Gastroesophageal sphincter (tissue), 4 donors: ENCODE measurements around the gene ERMP1. TPM values are rescaled to one million over a fixed set of nuclear protein-coding genes. Genes with fewer than 3 reads are reported as not detected.

Experiments
- ATAC-seq: fragments of 150-250 bp; one replicate; pipeline ENCODE4 v1.9.1; 2016; ENCODE audit warnings: mild to moderate bottlenecking, moderate library complexity
- H3K27ac ChIP-seq, 4 donors: fragments of 200-600 bp; sonication (generic) in 3 of 4; 1 replicate in 3 of 4; 2 replicates in 1 of 4; pipeline ENCODE4 v1.5.1; 2016 to 2019
- H3K27me3 ChIP-seq: fragments of 200-600 bp; sonication (generic); one replicate; pipeline ENCODE4 v1.5.1; 2019
- H3K36me3 ChIP-seq, 2 donors: fragments of 200-600 bp; sonication (generic); one replicate each; pipeline ENCODE4 v1.5.1; 2019; ENCODE audit warnings: control low read depth in 1 of 2
- H3K4me1 ChIP-seq, 3 donors: fragments of 200-600 bp; sonication (generic); 1 replicate in 2 of 3; 2 replicates in 1 of 3; pipeline ENCODE4 v1.5.1; 2016 to 2019; ENCODE audit warnings: control low read depth in 2 of 3
- H3K4me3 ChIP-seq, 2 donors: fragments of 200-600 bp; sonication (generic); one replicate each; pipeline ENCODE4 v1.5.1; 2019; ENCODE audit warnings: mild to moderate bottlenecking in 1 of 2, moderate library complexity in 1 of 2
- H3K9me3 ChIP-seq, 3 donors: fragments of 200-600 bp; sonication (generic); one replicate each; pipeline ENCODE4 v1.5.1; 2017 to 2019; ENCODE audit warnings: control low read depth in 2 of 3
- CTCF ChIP-seq, 4 experiments: fragments of 200-600 bp in 2 of 4; fragments of 450-650 bp in 2 of 4; sonication (generic) in 1 of 4; IDR thresholded peaks; one replicate each; pipeline ENCODE4 v1.5.1; 2017 to 2019; ENCODE audit warnings: antibody characterized with exemption in 4 of 4, mild to moderate bottlenecking in 2 of 4, moderate library complexity in 2 of 4
- EP300 ChIP-seq: sonication (generic); formaldehyde crosslinking; IDR thresholded peaks from one replicate; pipeline ENCODE4 v1.6.1; 2017; ENCODE audit warnings: antibody characterized with exemption, mild to moderate bottlenecking
- POLR2A ChIP-seq, 2 donors: fragments of 450-650 bp; IDR thresholded peaks; one replicate each; pipeline ENCODE4 v1.6.1; 2017; ENCODE audit warnings: antibody characterized with exemption in 2 of 2, mild to moderate bottlenecking in 2 of 2, moderate library complexity in 1 of 2
- POLR2AphosphoS5 ChIP-seq: sonication (generic); formaldehyde crosslinking; IDR thresholded peaks from one replicate; pipeline ENCODE4 v1.6.1; 2017; ENCODE audit warnings: antibody characterized with exemption
- WGBS, 2 donors: methylation state at CpG; one replicate each; pipeline ENCODE4 v1.1.5; 2018; ENCODE audit warnings: low coverage in 1 of 2; 5-methylcytosine and 5-hydroxymethylcytosine counted together
- total RNA-seq, 4 donors: library from RNA; depleted of rRNA; stranded (reverse); fragments of >200 nt; gene quantifications; one replicate each; pipeline ENCODE4 v1.1.0, GENCODE V29; 2016

The ERMP1 gene
- total RNA-seq, 4 donors from 2014 or later: 6.6 to 12.2 (median 11.7) TPM

- WGBS, 2 donors: 53 to 68% methylated on average over 2 of the region's 2 CpGs
These were observed 34.3 kb downstream of the ERMP1 start for GRCh38 chr9:5798581-5798980.

GRCh38 chr9:5796298-5796697 lies 36.6 kb downstream of the ERMP1 start:
- Histone ChIP-seq H3K4me3 (no peak overlapping the region), H3K4me1 (peaks cover 1 to 15% (median 2%) of the 10 kb centered on the region in 3 donors), H3K36me3 (peaks cover 0 to 18% of the 10 kb centered on the region in 2 donors), H3K9me3 (no peaks in the 10 kb centered on the region), H3K27ac (no peak overlapping the region), H3K27me3 (no peaks in the 10 kb centered on the region)
- 88 to 94% methylated on average over 1 to 2 of the region's 2 CpGs for WGBS, 2 donors
- no peak for TF ChIP-seq POLR2A (IDR thresholded peaks at IDR 0.05)
- TF ChIP-seq CTCF (IDR thresholded peaks at IDR 0.05): no peak
- no peak for TF ChIP-seq EP300
- TF ChIP-seq POLR2AphosphoS5: no peak
- ATAC-seq: no peak

More at GRCh38 chr9:5798581-5798980, 34.3 kb downstream of the ERMP1 start:
- no peak for ATAC-seq
- H3K36me3 ChIP-seq: peaks cover 0 to 18% of the 10 kb centered on the region in 2 donors
- no peaks in the 10 kb centered on the region for H3K9me3 ChIP-seq
- TF ChIP-seq CTCF (IDR thresholded peaks at IDR 0.05): no peak
- TF ChIP-seq EP300: no peak
- no peak for TF ChIP-seq POLR2A (IDR thresholded peaks at IDR 0.05)
- TF ChIP-seq POLR2AphosphoS5: no peak
- H3K27ac ChIP-seq: no peak overlapping the region
- H3K4me3 ChIP-seq: no peak overlapping the region
- peaks cover 4 to 20% (median 5%) of the 10 kb centered on the region in 3 donors for H3K4me1 ChIP-seq
- no peaks in the 10 kb centered on the region for H3K27me3 ChIP-seq

GRCh38 chr9:5793812-5794211 lies 39.1 kb downstream of the ERMP1 start:
- Histone ChIP-seq H3K36me3 (peaks cover 0 to 28% of the 10 kb centered on the region in 2 donors), H3K27ac (no peak overlapping the region), H3K4me3 (no peak overlapping the region), H3K4me1 (no peaks in the 10 kb centered on the region), H3K27me3 (no peaks in the 10 kb centered on the region), H3K9me3 (no peaks in the 10 kb centered on the region)
- TF ChIP-seq POLR2AphosphoS5 (no peak), CTCF (IDR thresholded peaks at IDR 0.05) (no peak), EP300 (no peak), POLR2A (IDR thresholded peaks at IDR 0.05) (no peak)
- 94% methylated on average over 1 of the region's 1 CpG; no CpG with 5 or more reads in 1 of the 2 donors for WGBS, 2 donors
- no peak for ATAC-seq

GRCh38 chr9:5791870-5792269 lies 41.0 kb downstream of the ERMP1 start:
- TF ChIP-seq POLR2A (IDR thresholded peaks at IDR 0.05) (no peak), EP300 (no peak), POLR2AphosphoS5 (no peak), CTCF (IDR thresholded peaks at IDR 0.05) (no peak)
- Histone ChIP-seq H3K27me3 (no peaks in the 10 kb centered on the region), H3K9me3 (no peaks in the 10 kb centered on the region), H3K27ac (no peak overlapping the region), H3K4me1 (no peaks in the 10 kb centered on the region), H3K36me3 (peaks cover 0 to 29% of the 10 kb centered on the region in 2 donors), H3K4me3 (no peak overlapping the region)
- 27 to 56% methylated on average over 3 of the region's 3 CpGs for WGBS, 2 donors
- no peak for ATAC-seq

- H3K36me3 ChIP-seq: peaks cover 0 to 31% of the 10 kb centered on the region in 2 donors
- no peak for ATAC-seq
- no peak overlapping the region for H3K4me3 ChIP-seq
- H3K27ac ChIP-seq: no peak overlapping the region
- TF ChIP-seq EP300: no peak
- TF ChIP-seq POLR2A (IDR thresholded peaks at IDR 0.05): no peak
- TF ChIP-seq CTCF (IDR thresholded peaks at IDR 0.05): no peak
- no peak for TF ChIP-seq POLR2AphosphoS5
- 75 to 79% methylated on average over 1 of the region's 1 CpG for WGBS, 2 donors
- no peaks in the 10 kb centered on the region for H3K4me1 ChIP-seq
- no peaks in the 10 kb centered on the region for H3K27me3 ChIP-seq
- no peaks in the 10 kb centered on the region for H3K9me3 ChIP-seq
These were observed 42.0 kb downstream of the ERMP1 start for GRCh38 chr9:5790923-5791322.
